ENCODE data around the gene VEGFA.

Gene VEGFA

GRCh38 chr6:43828711-43829110, 58.7 kb downstream of the VEGFA start:
- Histone ChIP-seq H3K79me2 (ENCODE audit: insufficient read depth, low read length) (no peaks in the 10 kb centered on the region), H2AFZ (ENCODE audit: low read length) (no peak overlapping the region)

GRCh38 chr6:43829470-43829869, 59.5 kb downstream of the VEGFA start:
- Histone ChIP-seq H3K79me2 (ENCODE audit: insufficient read depth, low read length) (no peaks in the 10 kb centered on the region), H3K9me3 (ENCODE audit: insufficient read depth, low read depth, low read length) (no peaks in the 10 kb centered on the region), H3K9ac (ENCODE audit: low read depth, low read length, poor library complexity, severe bottlenecking) (no peak overlapping the region), H2AFZ (ENCODE audit: low read length) (no peak overlapping the region), H3K4me3 (ENCODE audit: low read length, poor library complexity, severe bottlenecking) (no peak overlapping the region), H3K4me2 (ENCODE audit: low read depth, low read length, poor library complexity, severe bottlenecking) (no peak overlapping the region), H4K20me1 (ENCODE audit: insufficient read depth, low read length, poor library complexity, severe bottlenecking) (no peaks in the 10 kb centered on the region), H3K36me3 (ENCODE audit: insufficient read depth, low read length) (no peaks in the 10 kb centered on the region), H3K27me3 (ENCODE audit: insufficient read depth, low read length, poor library complexity, severe bottlenecking) (no peaks in the 10 kb centered on the region), H3K9me2 (replicated peaks; ENCODE audit: low read depth, low read length) (no peaks in the 10 kb centered on the region), H3F3A (ENCODE audit: low read depth) (no peaks in the 10 kb centered on the region), H3K4me1 (ENCODE audit: insufficient read depth, low read length, poor library complexity, severe bottlenecking) (peaks cover 8% of the 10 kb centered on the region)
- TF ChIP-seq CTCF (conservative IDR thresholded peaks at IDR 0.05; ENCODE audit: low read length), result no peak
- TF ChIP-seq EZH2phosphoT487 (IDR thresholded peaks at IDR 0.05; ENCODE audit: borderline replicate concordance), result no peak

More at GRCh38 chr6:43828711-43829110, 58.7 kb downstream of the VEGFA start:
- Histone ChIP-seq H3K27me3 (ENCODE audit: insufficient read depth, low read length, poor library complexity, severe bottlenecking) (no peaks in the 10 kb centered on the region), H4K20me1 (ENCODE audit: insufficient read depth, low read length, poor library complexity, severe bottlenecking) (no peaks in the 10 kb centered on the region), H3K4me1 (ENCODE audit: insufficient read depth, low read length, poor library complexity, severe bottlenecking) (peaks cover 8% of the 10 kb centered on the region), H3K4me2 (ENCODE audit: low read depth, low read length, poor library complexity, severe bottlenecking) (no peak overlapping the region), H3K4me3 (ENCODE audit: low read length, poor library complexity, severe bottlenecking) (no peak overlapping the region), H3K36me3 (ENCODE audit: insufficient read depth, low read length) (no peaks in the 10 kb centered on the region), H3K9me3 (ENCODE audit: insufficient read depth, low read depth, low read length) (no peaks in the 10 kb centered on the region), H3F3A (ENCODE audit: low read depth) (no peaks in the 10 kb centered on the region), H3K9me2 (replicated peaks; ENCODE audit: low read depth, low read length) (no peaks in the 10 kb centered on the region), H3K9ac (ENCODE audit: low read depth, low read length, poor library complexity, severe bottlenecking) (no peak overlapping the region)
- TF ChIP-seq EZH2phosphoT487 (IDR thresholded peaks at IDR 0.05; ENCODE audit: borderline replicate concordance) (no peak), CTCF (conservative IDR thresholded peaks at IDR 0.05; ENCODE audit: low read length) (no peak)

GRCh38 chr6:43830775-43831174, 60.8 kb downstream of the VEGFA start:
- Histone ChIP-seq H3K9me3 (ENCODE audit: insufficient read depth, low read depth, low read length) (no peaks in the 10 kb centered on the region), H3K9ac (ENCODE audit: low read depth, low read length, poor library complexity, severe bottlenecking) (no peak overlapping the region), H3F3A (ENCODE audit: low read depth) (no peaks in the 10 kb centered on the region), H4K20me1 (ENCODE audit: insufficient read depth, low read length, poor library complexity, severe bottlenecking) (no peaks in the 10 kb centered on the region), H3K4me1 (ENCODE audit: insufficient read depth, low read length, poor library complexity, severe bottlenecking) (peaks cover 8% of the 10 kb centered on the region), H3K4me2 (ENCODE audit: low read depth, low read length, poor library complexity, severe bottlenecking) (no peak overlapping the region), H3K36me3 (ENCODE audit: insufficient read depth, low read length) (no peaks in the 10 kb centered on the region), H3K9me2 (replicated peaks; ENCODE audit: low read depth, low read length) (no peaks in the 10 kb centered on the region), H2AFZ (ENCODE audit: low read length) (no peak overlapping the region), H3K4me3 (ENCODE audit: low read length, poor library complexity, severe bottlenecking) (no peak overlapping the region), H3K27me3 (ENCODE audit: insufficient read depth, low read length, poor library complexity, severe bottlenecking) (no peaks in the 10 kb centered on the region), H3K79me2 (ENCODE audit: insufficient read depth, low read length) (no peaks in the 10 kb centered on the region)
- TF ChIP-seq EZH2phosphoT487 (IDR thresholded peaks at IDR 0.05; ENCODE audit: borderline replicate concordance), result no peak

- no peak overlapping the region for H3K9ac ChIP-seq (ENCODE audit: low read depth, low read length, poor library complexity, severe bottlenecking)
- H3K27me3 ChIP-seq (ENCODE audit: insufficient read depth, low read length, poor library complexity, severe bottlenecking), result no peaks in the 10 kb centered on the region
- no peak overlapping the region for H3K4me3 ChIP-seq (ENCODE audit: low read length, poor library complexity, severe bottlenecking)
- no peak overlapping the region for H2AFZ ChIP-seq (ENCODE audit: low read length)
- H3K4me1 ChIP-seq (ENCODE audit: insufficient read depth, low read length, poor library complexity, severe bottlenecking), result peaks cover 8% of the 10 kb centered on the region
- no peak overlapping the region for H3K4me2 ChIP-seq (ENCODE audit: low read depth, low read length, poor library complexity, severe bottlenecking)
- no peaks in the 10 kb centered on the region for H3K36me3 ChIP-seq (ENCODE audit: insufficient read depth, low read length)
- H4K20me1 ChIP-seq (ENCODE audit: insufficient read depth, low read length, poor library complexity, severe bottlenecking), result no peaks in the 10 kb centered on the region
- no peaks in the 10 kb centered on the region for H3K9me2 ChIP-seq (replicated peaks; ENCODE audit: low read depth, low read length)
- no peaks in the 10 kb centered on the region for H3F3A ChIP-seq (ENCODE audit: low read depth)
- no peaks in the 10 kb centered on the region for H3K9me3 ChIP-seq (ENCODE audit: insufficient read depth, low read depth, low read length)
- TF ChIP-seq EZH2phosphoT487 (IDR thresholded peaks at IDR 0.05; ENCODE audit: borderline replicate concordance) (no peak), CTCF (conservative IDR thresholded peaks at IDR 0.05; ENCODE audit: low read length) (no peak)
- no peaks in the 10 kb centered on the region for H3K79me2 ChIP-seq (ENCODE audit: insufficient read depth, low read length)
Observed at GRCh38 chr6:43831191-43831590, 61.2 kb downstream of the VEGFA start.

Measured in Loucy (cell line).